GM21786 (cell line): Measurements from ENCODE around the gene ARPC2.
"Not testable (repeated sequence)": the region's sequence is repeated elsewhere in the genome, so short reads cannot be mapped to it uniquely, and the experiment has no call there.

ENCODE experiments used
- ATAC-seq: cut with Tn5 transposase; IDR thresholded peaks from one replicate; pipeline ENCODE4 v1.9.1; 2021; ENCODE audit not compliant: unreplicated experiment

ARPC2 gene

GRCh38 chr2:218269900-218270720 lies 53.1 kb downstream of the ARPC2 start, which contains the start of the genes AAMP and PNKD:
Gene AAMP, minus strand, starts transcription at chr2:218270137. Its CDS starts 51 bp downstream, at chr2:218270086.
Gene PNKD, plus strand, starts transcription at chr2:218270519. Its CDS starts 17 bp downstream, at chr2:218270536.
- ATAC-seq, result peak; percentile 89

- no peak for ATAC-seq
Observed at GRCh38 chr2:218270721-218271486, 53.9 kb downstream of the ARPC2 start.

- ATAC-seq, result no peak
Observed at GRCh38 chr2:218271487-218271797, 54.5 kb downstream of the ARPC2 start.

- no peak for ATAC-seq
Observed at GRCh38 chr2:218271865-218272530, 55.0 kb downstream of the ARPC2 start.

- ATAC-seq, result peak; percentile 32
Observed at GRCh38 chr2:218272531-218273212, 55.7 kb downstream of the ARPC2 start.

- ATAC-seq, result not testable (repeated sequence)
Observed at GRCh38 chr2:218273214-218273907, 56.4 kb downstream of the ARPC2 start.

GRCh38 chr2:218273908-218274249 lies 56.9 kb downstream of the ARPC2 start:
- ATAC-seq, result no peak

GRCh38 chr2:218274586-218274985 lies 57.6 kb downstream of the ARPC2 start:
- ATAC-seq, result no peak

GRCh38 chr2:218275371-218276072 lies 58.5 kb downstream of the ARPC2 start:
- ATAC-seq, result no peak

GRCh38 chr2:218276986-218277755 lies 60.2 kb downstream of the ARPC2 start:
- no peak for ATAC-seq

GRCh38 chr2:218277921-218278320 lies 60.9 kb downstream of the ARPC2 start:
- ATAC-seq, result no peak

GRCh38 chr2:218278531-218279360 lies 61.8 kb downstream of the ARPC2 start:
- no peak for ATAC-seq

- no peak for ATAC-seq
Observed at GRCh38 chr2:218280260-218280870, 63.4 kb downstream of the ARPC2 start.

- no peak for ATAC-seq
Observed at GRCh38 chr2:218281449-218281848, 64.5 kb downstream of the ARPC2 start.

GRCh38 chr2:218282173-218282991 lies 65.4 kb downstream of the ARPC2 start:
- ATAC-seq, result no peak

- ATAC-seq, result peak; percentile 50
Observed at GRCh38 chr2:218284106-218284811, 67.3 kb downstream of the ARPC2 start.
